SU-DHL-6 (cell line): ENCODE results near the gene CNBP.

Source experiments
- H2AFZ ChIP-seq: fragments of 200-600 bp; sonication (generic); 2 replicates; pipeline ENCODE4 v1.6.1; 2014; ENCODE audit warnings: low read depth, mild to moderate bottlenecking, moderate library complexity, mixed read lengths, antibody characterized with exemption, low read length; ENCODE audit not compliant: severe bottlenecking
- H3F3A ChIP-seq: fragments of 200-600 bp; shearing (Covaris generic); 2 replicates; pipeline ENCODE4 v1.6.0; 2016; ENCODE audit warnings: antibody characterized with exemption, mild to moderate bottlenecking; ENCODE audit not compliant: insufficient read depth
- H3K27ac ChIP-seq: fragments of 200-600 bp; sonication (generic); 2 replicates; pipeline ENCODE4 v1.5.1; 2016; ENCODE audit warnings: low read depth, mild to moderate bottlenecking, low read length, moderate library complexity, mixed read lengths
- H3K27me3 ChIP-seq: fragments of 200-600 bp; sonication (generic), shearing (Covaris generic); 2 replicates; pipeline ENCODE4 v1.6.0; 2014; ENCODE audit warnings: mild to moderate bottlenecking, low read length
- H3K36me3 ChIP-seq: fragments of 200-600 bp; sonication (generic); 2 replicates; pipeline ENCODE4 v1.6.1; 2014; ENCODE audit warnings: mild to moderate bottlenecking, low read length, mixed read lengths
- H3K4me2 ChIP-seq: fragments of 300-600, 200-600 bp; shearing (Covaris generic), sonication (generic); 2 replicates; pipeline ENCODE4 v1.6.0; 2014; ENCODE audit warnings: low read length, low read depth, mild to moderate bottlenecking; ENCODE audit not compliant: poor library complexity, severe bottlenecking
- H3K4me3 ChIP-seq: fragments of 200-600 bp; sonication (generic); 2 replicates; pipeline ENCODE4 v1.5.1; 2014; ENCODE audit warnings: antibody characterized with exemption, low read length, mild to moderate bottlenecking, mixed read lengths; ENCODE audit not compliant: insufficient read depth, poor library complexity, severe bottlenecking
- H3K79me2 ChIP-seq: fragments of 200-600 bp; sonication (generic); 2 replicates; pipeline ENCODE4 v1.6.1; 2014; ENCODE audit warnings: mild to moderate bottlenecking, low read length, moderate library complexity; ENCODE audit not compliant: insufficient read depth
- H3K9ac ChIP-seq: fragments of 200-600 bp; sonication (generic); 2 replicates; pipeline ENCODE4 v1.7.0; 2014; ENCODE audit warnings: mild to moderate bottlenecking, low read length
- H3K9me2 ChIP-seq: fragments of 200-600 bp; sonication (generic); replicated peaks from 2 replicates; pipeline ENCODE4 v1.6.1; 2014; ENCODE audit warnings: low read length; ENCODE audit not compliant: insufficient read depth
- H3K9me3 ChIP-seq: fragments of 200-600 bp; sonication (generic); 2 replicates; pipeline ENCODE4 v1.6.1; 2014; ENCODE audit warnings: low read length, mixed read lengths; ENCODE audit not compliant: insufficient read depth
- H4K20me1 ChIP-seq: fragments of 200-600 bp; sonication (generic); 2 replicates; pipeline ENCODE4 v1.6.1; 2014; ENCODE audit warnings: low read depth, mild to moderate bottlenecking, antibody characterized with exemption, low read length, moderate library complexity, mixed read lengths
- EZH2phosphoT487 ChIP-seq: fragments of 200-600 bp; sonication (generic), shearing (Covaris generic); conservative IDR thresholded peaks from 2 replicates; pipeline ENCODE4 v1.6.1; 2018; ENCODE audit warnings: mild to moderate bottlenecking, antibody characterized with exemption, low read length, moderate library complexity, mixed read lengths
- TF ChIP-seq, protein P1 (sequence below): fragments of 200-600 bp; sonication (generic); IDR thresholded peaks from one replicate; pipeline ENCODE4 v1.5.1; 2017; ENCODE audit warnings: antibody characterized with exemption, mild to moderate bottlenecking, low read length, moderate library complexity; ENCODE audit not compliant: insufficient read depth, poor library complexity, severe bottlenecking

CNBP gene

DNA sequence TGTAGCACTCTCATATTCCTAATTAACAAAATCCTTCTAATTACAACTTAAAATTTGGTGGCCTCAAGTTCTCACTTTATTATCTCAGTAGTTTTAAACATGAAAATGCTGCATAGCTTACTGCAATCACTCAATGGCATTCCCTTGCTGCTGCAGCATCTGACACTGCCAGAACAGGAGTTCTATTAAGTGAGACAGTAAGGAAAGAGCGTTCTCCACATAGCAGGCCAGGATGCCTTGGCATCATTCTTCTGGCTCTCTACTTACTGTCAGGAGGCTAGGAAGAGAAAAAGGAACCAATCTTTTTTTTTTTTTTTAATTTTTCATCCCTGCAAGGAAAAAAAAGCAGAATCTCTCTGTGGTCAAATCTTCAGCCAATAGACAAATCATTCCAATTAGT lies 3.2 kb downstream of the CNBP start:
- peak overlapping the region; percentile 88 for H3K4me3 ChIP-seq
- H3K27me3 ChIP-seq: no peaks in the 10 kb centered on the region
- H3K9me3 ChIP-seq: no peaks in the 10 kb centered on the region
- H4K20me1 ChIP-seq: peaks cover 47% of the 10 kb centered on the region
- peak overlapping the region; percentile 98 for H3K9ac ChIP-seq
- H2AFZ ChIP-seq: no peak overlapping the region
- H3K4me2 ChIP-seq: peak overlapping the region; percentile 89
- no peaks in the 10 kb centered on the region for H3K9me2 ChIP-seq
- no peak overlapping the region for H3K27ac ChIP-seq
- H3K79me2 ChIP-seq: peaks cover 91% of the 10 kb centered on the region
- H3K36me3 ChIP-seq: peaks cover 29% of the 10 kb centered on the region
- no peaks in the 10 kb centered on the region for H3F3A ChIP-seq
- TF ChIP-seq, protein P1, sequence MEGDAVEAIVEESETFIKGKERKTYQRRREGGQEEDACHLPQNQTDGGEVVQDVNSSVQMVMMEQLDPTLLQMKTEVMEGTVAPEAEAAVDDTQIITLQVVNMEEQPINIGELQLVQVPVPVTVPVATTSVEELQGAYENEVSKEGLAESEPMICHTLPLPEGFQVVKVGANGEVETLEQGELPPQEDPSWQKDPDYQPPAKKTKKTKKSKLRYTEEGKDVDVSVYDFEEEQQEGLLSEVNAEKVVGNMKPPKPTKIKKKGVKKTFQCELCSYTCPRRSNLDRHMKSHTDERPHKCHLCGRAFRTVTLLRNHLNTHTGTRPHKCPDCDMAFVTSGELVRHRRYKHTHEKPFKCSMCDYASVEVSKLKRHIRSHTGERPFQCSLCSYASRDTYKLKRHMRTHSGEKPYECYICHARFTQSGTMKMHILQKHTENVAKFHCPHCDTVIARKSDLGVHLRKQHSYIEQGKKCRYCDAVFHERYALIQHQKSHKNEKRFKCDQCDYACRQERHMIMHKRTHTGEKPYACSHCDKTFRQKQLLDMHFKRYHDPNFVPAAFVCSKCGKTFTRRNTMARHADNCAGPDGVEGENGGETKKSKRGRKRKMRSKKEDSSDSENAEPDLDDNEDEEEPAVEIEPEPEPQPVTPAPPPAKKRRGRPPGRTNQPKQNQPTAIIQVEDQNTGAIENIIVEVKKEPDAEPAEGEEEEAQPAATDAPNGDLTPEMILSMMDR: no peak
- TF ChIP-seq EZH2phosphoT487: no peak

DNA sequence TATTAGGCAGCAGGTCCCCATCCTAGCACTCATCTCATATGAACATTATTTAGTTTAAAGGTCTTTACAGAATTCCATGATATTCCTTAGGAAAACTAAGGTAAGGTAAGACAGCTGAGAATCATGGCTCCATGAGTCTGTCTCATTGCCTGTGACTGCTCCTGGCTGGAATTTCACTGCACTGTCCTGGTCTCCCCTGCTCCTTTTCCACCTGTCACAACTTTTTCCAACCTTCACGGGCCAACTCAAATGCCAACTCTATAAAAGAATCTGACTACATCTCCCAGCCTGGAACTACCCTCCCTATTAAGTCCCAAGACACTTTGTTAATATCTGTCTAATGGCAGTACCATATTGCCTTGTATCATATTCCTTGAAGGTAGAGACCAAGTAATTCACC lies 7.6 kb downstream of the CNBP start:
- peaks cover 100% of the 10 kb centered on the region for H3K79me2 ChIP-seq
- peaks cover 12% of the 10 kb centered on the region; the same call in 1 of the 2 replicates for H3F3A ChIP-seq
- no peak overlapping the region for H3K27ac ChIP-seq
- peaks cover 34% of the 10 kb centered on the region for H3K36me3 ChIP-seq
- H3K4me2 ChIP-seq: no peak overlapping the region
- no peaks in the 10 kb centered on the region for H3K9me3 ChIP-seq
- H3K9ac ChIP-seq: no peak overlapping the region
- no peaks in the 10 kb centered on the region for H3K27me3 ChIP-seq
- peaks cover 66% of the 10 kb centered on the region for H4K20me1 ChIP-seq
- no peak overlapping the region for H3K4me3 ChIP-seq
- H3K9me2 ChIP-seq: no peaks in the 10 kb centered on the region
- H2AFZ ChIP-seq: no peak overlapping the region
- TF ChIP-seq, protein P1: no peak
- TF ChIP-seq EZH2phosphoT487: no peak

DNA sequence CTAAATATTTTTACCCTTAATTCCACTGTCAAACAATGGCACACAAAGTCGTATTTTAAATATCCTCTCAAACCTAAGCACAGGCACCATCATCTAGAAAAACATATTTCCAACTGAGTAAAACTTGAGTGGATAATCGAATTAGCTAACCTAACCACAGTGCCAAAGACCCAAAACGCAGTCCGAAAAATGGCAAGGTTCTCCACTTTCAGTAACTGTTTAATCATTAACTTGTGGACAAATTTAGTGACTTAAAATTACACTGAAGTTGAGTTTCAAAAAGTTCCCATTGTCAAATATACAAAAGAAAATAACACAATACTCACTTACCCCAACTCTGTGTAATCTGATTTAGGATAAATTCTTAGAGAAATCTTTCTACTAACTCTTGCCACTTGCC lies 10.0 kb downstream of the CNBP start:
- H3K36me3 ChIP-seq: peaks cover 50% of the 10 kb centered on the region
- H3K9me2 ChIP-seq: no peaks in the 10 kb centered on the region
- no peak overlapping the region for H3K4me2 ChIP-seq
- H3K4me3 ChIP-seq: no peak overlapping the region
- no peak for TF ChIP-seq EZH2phosphoT487
- TF ChIP-seq, protein P1: no peak
- H3K9ac ChIP-seq: no peak overlapping the region
- H3K9me3 ChIP-seq: no peaks in the 10 kb centered on the region
- H2AFZ ChIP-seq: no peak overlapping the region
- no peaks in the 10 kb centered on the region for H3K27me3 ChIP-seq
- H3F3A ChIP-seq: peaks cover 26% of the 10 kb centered on the region
- H3K27ac ChIP-seq: no peak overlapping the region
- peaks cover 94% of the 10 kb centered on the region for H3K79me2 ChIP-seq
- peaks cover 58% of the 10 kb centered on the region for H4K20me1 ChIP-seq

DNA sequence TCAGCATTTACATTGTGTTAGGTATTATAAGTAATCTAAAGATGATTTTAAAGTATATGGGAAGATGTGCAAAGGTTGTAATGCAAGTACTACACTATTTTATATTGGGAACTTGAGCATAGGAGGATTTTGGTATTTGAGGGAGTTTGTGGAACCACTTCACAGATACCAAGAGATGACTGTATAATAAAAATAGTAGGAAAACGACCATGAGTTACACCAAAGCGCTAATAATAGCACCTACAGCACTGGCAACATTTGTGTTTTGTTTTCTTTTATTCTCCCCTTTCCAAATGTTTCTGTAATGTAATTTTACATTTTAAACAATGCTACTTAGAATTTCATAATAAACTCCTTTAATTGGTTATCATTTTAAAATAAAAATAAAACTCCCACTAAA lies 10.5 kb downstream of the CNBP start:
- Histone ChIP-seq H3K9ac (no peak overlapping the region), H2AFZ (no peak overlapping the region), H3K9me3 (no peaks in the 10 kb centered on the region), H3K27ac (no peak overlapping the region), H3K4me3 (no peak overlapping the region), H3K9me2 (no peaks in the 10 kb centered on the region), H3F3A (peaks cover 26% of the 10 kb centered on the region), H3K36me3 (peaks cover 45% of the 10 kb centered on the region), H3K4me2 (no peak overlapping the region), H3K79me2 (peaks cover 89% of the 10 kb centered on the region), H3K27me3 (no peaks in the 10 kb centered on the region), H4K20me1 (peaks cover 53% of the 10 kb centered on the region)
- TF ChIP-seq, protein P1: no peak
